ENCODE measurements around the gene APOA5.
"Not testable (repeated sequence)": the region's sequence is repeated elsewhere in the genome, so short reads cannot be mapped to it uniquely, and the experiment has no call there.

APOA5 gene

DNA sequence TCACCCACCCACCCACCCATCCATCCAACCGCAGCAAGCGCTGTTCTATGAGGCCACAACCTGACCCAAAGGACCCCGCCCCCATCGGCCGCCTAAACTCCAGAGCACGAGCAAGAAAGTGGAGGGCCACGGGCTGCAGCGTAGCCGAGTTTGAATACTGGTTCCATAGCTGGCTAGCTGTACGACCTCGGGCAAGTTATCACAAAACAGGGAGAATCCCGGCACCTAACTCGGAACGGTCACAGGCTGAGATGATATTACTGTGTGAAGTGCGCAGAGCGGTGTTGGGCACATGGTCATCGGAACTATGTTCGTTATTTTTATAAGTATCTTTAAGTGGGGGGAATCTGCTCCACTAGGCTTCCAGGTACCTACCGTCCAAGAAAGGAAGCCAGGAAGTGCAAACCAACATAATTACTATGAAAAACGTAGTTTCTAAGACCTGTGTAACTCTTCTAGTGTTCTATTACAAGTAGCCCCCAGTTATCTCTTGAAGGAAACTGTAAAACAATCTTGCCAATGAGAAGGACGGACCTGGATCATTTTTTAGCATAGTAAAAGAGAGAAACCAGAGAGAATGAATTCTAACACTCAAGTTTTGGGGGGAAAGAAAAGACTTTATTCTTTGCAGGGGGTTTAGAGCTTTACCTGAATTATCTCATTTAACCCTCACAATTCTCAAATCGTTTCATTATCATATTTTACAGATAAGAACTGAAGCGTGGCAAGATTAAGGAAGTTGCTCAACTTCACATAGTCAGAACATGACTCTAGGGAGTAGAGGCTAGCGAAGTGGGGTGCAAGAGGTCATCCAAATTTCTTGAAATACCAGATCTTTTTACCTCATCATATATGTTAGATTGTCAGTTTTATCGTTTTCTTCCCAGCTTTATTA is 18.2 kb downstream of the APOA5 start:
- DNase-seq (ENCODE audit: low spot score): no peak

DNA sequence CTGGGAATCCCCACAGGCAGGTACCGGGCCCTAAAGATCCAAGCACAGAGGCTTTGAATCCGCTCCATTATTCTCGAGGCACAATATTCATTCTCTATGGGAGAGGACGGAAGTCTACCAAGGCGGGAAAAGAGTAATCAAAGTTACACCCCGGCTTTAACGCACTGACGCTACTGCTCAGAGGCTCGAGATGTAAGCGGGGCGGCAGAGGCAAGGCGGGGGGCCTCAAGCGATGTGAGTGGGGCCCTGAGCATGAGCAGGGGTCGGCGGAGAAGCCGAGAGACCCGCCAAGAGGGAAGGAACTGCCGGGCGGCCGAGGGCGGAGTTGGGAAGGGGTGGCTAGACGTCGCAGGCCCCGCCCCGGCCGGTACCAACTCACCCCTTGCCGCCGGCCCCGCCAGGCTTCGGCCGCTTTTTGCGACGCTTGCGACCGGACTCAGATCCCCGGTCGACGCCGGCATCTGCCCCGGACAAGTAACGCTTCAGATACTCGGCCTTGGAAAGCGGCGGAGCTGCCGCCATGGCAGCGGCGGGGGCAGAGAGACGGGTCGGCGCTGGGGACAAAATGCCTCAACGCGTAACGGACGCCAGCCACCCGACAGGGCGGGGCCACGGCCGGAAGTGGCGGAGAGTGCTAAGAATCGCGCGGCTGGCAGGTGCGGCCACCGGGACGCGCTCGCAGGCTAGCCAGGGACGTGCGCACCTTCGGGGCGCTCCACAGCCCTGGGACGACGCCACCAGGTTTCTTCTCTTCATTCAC is 19.1 kb downstream of the APOA5 start, which contains the start of gene BUD13:
BUD13 (minus strand) TSS at position 545 of the 760 bp plus-strand sequence; CDS start at position 522, 23 bp downstream.
- peak; percentile 85 for DNase-seq (ENCODE audit: low spot score)

GRCh38 chr11:116771935-116772334 is 19.7 kb downstream of the APOA5 start:
- DNase-seq (ENCODE audit: low spot score): no peak

- DNase-seq (ENCODE audit: low spot score): no peak
These were observed 29.5 kb downstream of the APOA5 start for GRCh38 chr11:116762132-116762531.

DNA sequence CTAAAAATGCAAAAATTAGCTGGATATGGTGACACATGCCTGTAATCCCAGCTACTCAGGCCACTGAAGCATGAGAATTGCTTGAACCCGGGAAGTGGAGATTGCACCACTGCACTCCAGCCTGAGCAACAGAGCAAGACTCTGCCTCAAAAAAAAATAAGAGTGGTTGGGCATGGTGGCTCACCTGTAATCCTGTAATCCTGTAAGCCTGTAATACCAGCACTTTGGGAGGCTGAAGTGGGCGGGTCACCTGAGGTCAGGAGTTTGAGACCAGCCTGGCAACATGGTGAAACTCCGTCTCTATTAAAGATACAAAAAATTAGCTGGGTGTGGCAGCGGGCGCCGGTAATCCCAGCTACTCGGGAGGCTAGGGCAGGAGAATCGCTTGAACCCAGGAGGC is 35.6 kb downstream of the APOA5 start:
- DNase-seq (ENCODE audit: low spot score): not testable (repeated sequence)

DNA sequence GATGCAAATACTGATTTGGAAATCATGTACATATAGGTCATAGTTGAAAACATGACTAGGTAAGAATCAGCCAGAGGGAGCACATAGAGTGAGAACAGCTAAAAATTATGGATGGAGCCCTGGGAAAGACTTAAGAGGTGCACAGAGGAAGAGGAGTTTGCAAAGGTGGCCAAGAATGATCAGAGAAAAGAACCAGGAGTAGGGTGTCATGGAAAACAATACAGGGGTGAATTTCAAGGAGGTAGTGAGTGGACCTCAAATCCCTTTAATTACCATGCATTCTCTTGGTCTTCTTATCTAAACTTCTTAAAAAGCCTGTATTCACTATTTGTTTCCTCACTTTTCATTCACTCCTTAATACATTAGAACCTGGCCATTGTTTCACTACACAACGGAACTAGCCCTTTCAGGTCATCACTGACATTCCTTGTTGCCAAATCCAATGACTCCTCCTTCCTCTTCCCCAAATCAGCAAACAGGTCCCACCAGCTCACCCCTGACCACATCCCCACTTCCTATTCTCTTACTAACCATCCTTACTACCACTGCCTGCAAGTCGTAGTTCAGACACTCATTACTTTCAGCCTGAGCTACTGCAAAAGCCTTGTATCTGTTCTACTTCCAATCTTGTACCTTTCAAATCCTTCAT is 41.5 kb downstream of the APOA5 start:
- DNase-seq (ENCODE audit: low spot score): no peak

DNA sequence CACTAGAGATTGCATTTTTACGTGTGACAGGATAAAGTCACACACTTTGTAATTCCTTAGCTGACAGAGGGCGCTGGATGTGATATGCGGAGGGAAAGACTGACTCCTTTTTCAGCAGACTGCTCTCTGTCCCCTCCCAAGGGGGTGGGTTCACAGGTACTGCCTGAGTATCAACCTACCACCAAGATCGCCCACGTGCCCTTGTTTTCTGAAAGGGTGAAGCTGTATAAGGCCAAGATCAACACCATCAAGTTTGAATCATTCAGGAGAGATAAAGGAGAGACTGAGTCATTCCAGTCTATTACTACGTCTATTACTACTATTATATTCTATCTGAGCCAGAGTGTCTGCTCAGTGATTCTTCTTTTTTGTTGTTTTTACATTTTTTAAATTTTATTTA is 49.6 kb downstream of the APOA5 start:
- DNase-seq (ENCODE audit: low spot score): no peak

DNA sequence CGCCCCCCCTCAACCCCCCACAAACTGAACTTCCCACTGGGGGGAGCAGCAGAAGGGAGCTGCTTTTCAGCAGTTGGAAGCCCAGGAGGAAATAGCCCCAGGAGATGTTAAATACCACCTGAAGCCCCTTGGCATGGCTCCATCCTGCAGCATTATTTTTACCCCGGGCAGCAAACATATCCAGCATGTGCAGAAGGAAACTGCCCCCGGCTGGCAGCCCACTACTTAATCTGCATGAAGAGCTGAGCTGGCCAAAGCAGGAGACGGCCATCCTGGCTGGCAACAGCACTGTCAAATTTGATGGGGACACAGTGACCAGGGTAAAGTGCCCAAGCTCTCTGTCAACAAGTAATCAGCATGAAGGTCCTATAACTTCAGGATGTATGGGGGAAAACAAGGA is 50.9 kb downstream of the APOA5 start:
- no peak for DNase-seq (ENCODE audit: low spot score)
